K562 (cell line): ENCODE results near the gene LMOD1.

Experiments
- ATF3 ChIP-seq, 2 experiments: fragments of 450-650 bp in 1 of 2; sonication (generic) in 1 of 2; formaldehyde crosslinking in 1 of 2; IDR thresholded peaks in 1 of 2; conservative IDR thresholded peaks in 1 of 2; 2 replicates each; pipeline versions ENCODE4 v1.6.1 to v1.8.1; 2016 to 2023; ENCODE audit warnings: mild to moderate bottlenecking in 2 of 2, moderate library complexity in 2 of 2, inconsistent platforms in 1 of 2, missing genetic modification reagents in 1 of 2
- CBX8 ChIP-seq: fragments of 200-600 bp; sonication (generic); IDR thresholded peaks from 2 replicates; pipeline ENCODE4 v1.6.1; 2012; ENCODE audit warnings: borderline replicate concordance, mixed run types, low read depth, mild to moderate bottlenecking, moderate library complexity, mixed read lengths, low read length, control low read depth, inconsistent platforms; ENCODE audit not compliant: poor library complexity, severe bottlenecking; ENCODE audit errors: extremely low read depth
- CTCF ChIP-seq, 3 experiments: IDR thresholded peaks in 2 of 3; conservative IDR thresholded peaks in 1 of 3; 2 replicates each; pipeline ENCODE4 v1.5.1; 2011 to 2012; ENCODE audit warnings: low read length in 3 of 3, mild to moderate bottlenecking in 3 of 3, control low read depth in 2 of 3, improper control_type of control experiment in 1 of 3, inconsistent platforms in 1 of 3, low read depth in 1 of 3, mixed read lengths in 1 of 3, moderate library complexity in 1 of 3; ENCODE audit not compliant: insufficient read depth in 2 of 3
- E2F5 ChIP-seq: sonication (generic); formaldehyde crosslinking; IDR thresholded peaks from 2 replicates; pipeline ENCODE4 v1.8.0; 2022; ENCODE audit warnings: mild to moderate bottlenecking, missing genetic modification reagents
- EZH2 ChIP-seq: IDR thresholded peaks from 2 replicates; pipeline ENCODE4 v1.6.1; 2012; ENCODE audit warnings: low read depth, mild to moderate bottlenecking, inconsistent platforms, low read length, borderline replicate concordance
- MBD1 ChIP-seq: fragments of 250-450 bp; sonication (Bioruptor Pico); IDR thresholded peaks from 2 replicates; pipeline ENCODE4 v1.8.0; 2022; ENCODE audit warnings: inconsistent platforms
- NRF1 ChIP-seq, 2 experiments: fragments of 450-650 bp; IDR thresholded peaks in 1 of 2; conservative IDR thresholded peaks in 1 of 2; 2 replicates each; pipeline ENCODE4 v1.6.1; 2014; ENCODE audit warnings: mild to moderate bottlenecking in 2 of 2
- POLR2A ChIP-seq: fragments of 450-650 bp; conservative IDR thresholded peaks from 2 replicates; pipeline ENCODE4 v1.6.1; 2016
- RAD21 ChIP-seq, 2 experiments: fragments of 250-450 bp in 1 of 2; fragments of 450-650 bp in 1 of 2; sonication (Bioruptor Pico) in 1 of 2; formaldehyde crosslinking in 1 of 2; IDR thresholded peaks in 1 of 2; conservative IDR thresholded peaks in 1 of 2; 2 replicates each; pipeline versions ENCODE4 v1.4.0 to v1.8.0; 2020 to 2022; ENCODE audit warnings: mild to moderate bottlenecking in 2 of 2, moderate library complexity in 1 of 2
- SUPT5H ChIP-seq: fragments of 450-650 bp; IDR thresholded peaks from 2 replicates; pipeline ENCODE4 v1.6.1; 2016
- TFE3 ChIP-seq: fragments of 450-650 bp; formaldehyde crosslinking; IDR thresholded peaks from 2 replicates; pipeline ENCODE4 v1.4.0; 2020; ENCODE audit warnings: mild to moderate bottlenecking, mixed read lengths
- ZBED1 ChIP-seq: IDR thresholded peaks from 2 replicates; pipeline ENCODE4 v1.6.1; 2014
- ZHX1 ChIP-seq: fragments of 150-350 bp; conservative IDR thresholded peaks from 2 replicates; pipeline ENCODE4 v1.6.1; 2014; ENCODE audit warnings: low read length

GRCh38 chr1:201896951-201897391 lies 49.4 kb downstream of the LMOD1 start:
- no peak for TF ChIP-seq POLR2A
- no peak for TF ChIP-seq ZHX1
- TF ChIP-seq NRF1 (conservative IDR thresholded peaks at IDR 0.05 in 1 of 2, IDR thresholded peaks at IDR 0.05 in 1 of 2): no peak
- no peak for TF ChIP-seq E2F5 (CRISPR knock-in tag)
- TF ChIP-seq MBD1 (CRISPR knock-in tag): no peak
- TF ChIP-seq CBX8: no peak
- peak in 2 of 3 experiments; percentile 26 to 45; a peak in 3 of 6 replicates for TF ChIP-seq CTCF (IDR thresholded peaks at IDR 0.05 in 2 of 3, conservative IDR thresholded peaks at IDR 0.05 in 1 of 3; ENCODE audit: insufficient read depth in 2 of 3, low read depth in 1 of 3, low read length in 3 of 3)
- no peak for TF ChIP-seq SUPT5H
- TF ChIP-seq TFE3 (CRISPR knock-in tag): no peak
- no peak for TF ChIP-seq EZH2
- no peak for TF ChIP-seq ATF3 (IDR thresholded peaks at IDR 0.05)
- TF ChIP-seq ATF3 (CRISPR knock-in tag; conservative IDR thresholded peaks at IDR 0.05): no peak
- TF ChIP-seq RAD21 (CRISPR knock-in tag; conservative IDR thresholded peaks at IDR 0.05 in 1 of 2, IDR thresholded peaks at IDR 0.05 in 1 of 2): peak in 1 of 2 experiments; percentile 36; a peak in 2 of 4 replicates
- no peak for TF ChIP-seq ZBED1
